GM21825 (cell line): ENCODE measurements around the gene RALGAPB.
"Not testable (repeated sequence)": the region's sequence is repeated elsewhere in the genome, so short reads cannot be mapped to it uniquely, and the experiment has no call there.

Experiments used
- ATAC-seq: cut with Tn5 transposase; IDR thresholded peaks from one replicate; pipeline ENCODE4 v1.9.1; 2021; ENCODE audit warnings: mild to moderate bottlenecking, moderate library complexity; ENCODE audit not compliant: unreplicated experiment

Gene RALGAPB

GRCh38 chr20:38446441-38447209, 26.0 kb upstream of the RALGAPB start:
- peak; percentile 68 for ATAC-seq

- no peak for ATAC-seq
Observed at GRCh38 chr20:38447251-38447661, 25.4 kb upstream of the RALGAPB start.

GRCh38 chr20:38447931-38448675, 24.5 kb upstream of the RALGAPB start:
- ATAC-seq = no peak

- no peak for ATAC-seq
Observed at GRCh38 chr20:38449046-38449445, 23.6 kb upstream of the RALGAPB start.

DNA sequence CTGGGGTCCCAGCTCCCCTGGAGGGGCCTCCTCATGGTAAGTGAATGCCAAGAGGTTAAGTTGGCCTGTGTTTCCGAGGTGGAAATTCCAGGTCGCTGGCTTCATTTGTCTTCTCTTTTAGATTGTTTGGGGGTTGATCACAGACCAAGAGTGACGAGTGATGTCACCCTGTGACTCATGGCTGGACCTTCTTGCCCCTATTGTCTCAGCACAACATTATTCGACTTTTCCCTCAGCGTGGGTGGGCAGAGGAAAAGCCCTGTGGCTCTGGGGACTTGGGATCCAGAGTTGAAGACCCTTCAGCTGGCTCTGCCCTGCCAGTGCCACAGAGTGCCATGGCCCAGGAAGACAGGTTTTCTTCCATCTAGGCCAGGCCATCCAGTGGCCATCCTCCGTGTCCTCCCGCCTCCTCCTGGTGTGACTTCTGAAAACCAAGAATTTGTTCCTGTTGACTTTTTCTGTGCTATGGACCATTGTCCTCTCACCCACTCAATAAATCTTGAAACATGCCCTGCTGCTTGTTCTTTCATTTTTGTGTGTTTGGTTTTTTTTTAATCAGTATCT, 22.1 kb upstream of the RALGAPB start:
- ATAC-seq = no peak

- no peak for ATAC-seq
Observed at GRCh38 chr20:38452880-38453624, 19.6 kb upstream of the RALGAPB start.

GRCh38 chr20:38453941-38454340, 18.7 kb upstream of the RALGAPB start:
- peak; percentile 74 for ATAC-seq

GRCh38 chr20:38454556-38455473, 17.8 kb upstream of the RALGAPB start:
- ATAC-seq = no peak

GRCh38 chr20:38458314-38458713, 14.3 kb upstream of the RALGAPB start:
- no peak for ATAC-seq

DNA sequence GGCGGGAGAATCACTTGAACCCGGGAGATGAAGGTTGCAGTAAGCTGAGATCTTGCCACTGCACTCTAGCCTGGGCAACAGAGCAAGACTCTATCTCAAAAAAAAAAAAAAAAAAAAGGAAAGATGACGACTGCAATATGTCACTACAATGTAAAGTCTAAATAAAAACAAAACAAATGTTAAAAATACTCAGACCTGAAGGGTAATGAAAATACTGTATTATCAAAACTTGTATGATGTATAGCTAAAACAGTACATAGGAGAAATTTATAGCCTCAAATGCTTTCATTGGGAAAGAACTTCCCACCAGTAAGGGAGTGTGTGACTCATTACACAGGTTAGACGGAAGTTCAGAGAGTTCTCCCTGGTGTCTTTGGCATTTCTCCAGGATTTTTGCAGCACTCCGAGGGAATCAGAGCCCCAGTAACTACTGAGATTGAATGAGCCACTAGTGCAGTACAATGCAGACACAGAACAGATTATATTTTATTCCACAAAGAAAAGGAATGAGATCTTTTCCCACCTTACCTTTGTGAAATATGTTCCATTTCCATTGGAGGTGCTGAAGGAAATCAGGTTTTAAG, 12.5 kb upstream of the RALGAPB start:
- no peak for ATAC-seq

- not testable (repeated sequence) for ATAC-seq
Observed at GRCh38 chr20:38460631-38461030, 12.0 kb upstream of the RALGAPB start.

DNA sequence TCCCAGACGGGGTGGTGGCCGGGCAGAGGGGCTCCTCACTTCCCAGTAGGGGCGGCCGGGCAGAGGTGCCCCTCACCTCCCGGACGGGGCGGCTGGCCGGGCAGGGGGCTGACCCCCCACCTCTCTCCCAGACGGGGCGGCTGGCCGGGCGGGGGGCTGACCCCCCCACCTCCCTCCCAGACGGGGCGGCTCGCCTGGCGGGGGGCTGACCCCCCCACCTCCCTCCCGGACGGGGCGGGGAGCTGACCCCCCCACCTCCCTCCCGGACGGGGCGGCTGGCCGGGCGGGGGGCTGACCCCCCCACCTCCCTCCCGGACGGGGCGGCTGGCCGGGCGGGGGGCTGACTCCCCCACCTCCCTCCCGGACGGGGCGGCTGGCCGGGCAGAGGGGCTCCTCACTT, 11.5 kb upstream of the RALGAPB start:
- ATAC-seq = not testable (repeated sequence)

DNA sequence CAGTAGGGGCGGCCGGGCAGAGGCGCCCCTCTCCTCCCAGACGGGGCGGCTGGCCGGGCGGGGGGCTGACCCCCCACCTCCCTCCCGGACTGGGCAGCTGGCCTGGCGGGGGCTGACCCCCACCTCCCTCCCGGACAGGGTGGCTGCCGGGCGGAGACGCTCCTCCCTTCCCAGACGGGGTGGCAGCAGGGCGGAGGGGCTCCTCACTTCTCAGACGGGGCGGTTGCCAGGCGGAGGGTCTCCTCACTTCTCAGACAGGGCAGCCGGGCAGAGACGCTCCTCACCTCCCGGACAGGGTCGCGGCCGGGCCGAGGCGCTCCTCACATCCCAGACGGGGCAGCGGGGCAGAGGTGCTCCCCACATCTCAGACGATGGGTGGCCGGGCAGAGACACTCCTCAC, 11.1 kb upstream of the RALGAPB start:
- ATAC-seq = not testable (repeated sequence)

GRCh38 chr20:38466171-38466570, 6.5 kb upstream of the RALGAPB start:
- no peak for ATAC-seq

GRCh38 chr20:38466983-38467382, 5.7 kb upstream of the RALGAPB start:
- ATAC-seq = no peak

GRCh38 chr20:38471245-38471644, 1.4 kb upstream of the RALGAPB start:
- ATAC-seq = no peak

DNA sequence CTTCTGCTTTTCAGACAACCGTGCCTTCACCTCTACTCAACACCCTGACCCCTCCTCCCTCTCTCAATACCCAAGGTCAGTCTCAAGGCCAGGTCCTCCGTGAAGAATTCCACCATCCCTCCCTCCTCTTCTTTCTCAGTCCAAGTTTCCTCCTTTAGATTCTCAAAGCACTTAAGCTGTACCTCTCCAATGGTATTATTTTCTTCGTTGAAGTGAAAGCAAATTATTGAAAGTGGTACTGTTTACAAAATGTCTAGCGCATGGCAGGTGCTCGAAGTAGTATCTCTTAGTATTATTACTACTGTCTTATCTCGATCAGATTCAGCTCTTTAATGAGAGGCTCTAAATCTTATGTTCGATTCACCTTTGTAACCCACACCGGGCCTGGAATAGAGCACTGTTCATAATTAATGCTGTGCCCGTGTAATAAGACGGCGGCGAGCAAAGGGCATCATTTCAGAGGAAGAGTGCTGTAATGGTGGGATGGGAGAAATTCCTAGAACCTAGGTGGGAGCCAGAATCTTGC, 593 bp upstream of the RALGAPB start:
- no peak for ATAC-seq

DNA sequence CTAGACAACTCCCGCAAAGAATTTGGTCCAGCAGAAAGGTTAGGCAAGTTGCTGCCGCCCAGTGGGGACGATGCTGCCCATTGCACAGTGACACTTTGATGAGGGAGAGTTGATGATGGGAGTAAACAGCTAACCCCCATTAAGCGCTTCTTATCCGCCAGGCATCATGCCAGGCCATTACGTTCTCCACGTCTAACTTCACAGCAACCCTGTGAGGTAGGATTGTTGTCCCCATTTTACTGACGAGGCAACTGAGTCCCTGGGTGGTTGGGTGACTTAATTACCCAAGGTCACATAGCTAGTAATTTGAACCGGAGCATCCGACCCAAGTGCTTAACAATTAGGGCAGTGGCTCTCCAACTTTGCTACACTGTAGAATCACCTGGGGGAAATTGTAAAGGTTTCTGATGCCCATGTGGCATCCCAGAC, 738 bp downstream of the RALGAPB start:
- ATAC-seq = peak; percentile 3

DNA sequence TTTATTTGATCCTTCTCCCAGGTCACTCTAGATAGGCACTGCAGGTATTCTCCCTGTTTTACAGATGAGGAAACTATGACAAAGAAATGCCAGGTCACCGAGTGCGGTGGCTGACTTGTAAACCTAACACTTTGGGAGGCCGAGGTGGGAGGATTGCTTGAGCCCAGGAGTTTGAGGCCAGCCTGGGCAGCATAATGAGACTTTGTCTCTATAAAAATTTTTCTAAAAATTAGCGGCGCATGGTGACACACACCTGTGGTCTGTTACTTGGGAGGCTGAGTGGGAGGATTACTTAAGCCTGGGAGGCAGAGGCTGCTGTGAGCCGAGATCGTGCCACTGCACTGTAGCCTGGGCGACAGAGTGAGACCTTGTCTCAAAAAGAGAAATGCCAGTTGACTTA, 5.1 kb downstream of the RALGAPB start:
- ATAC-seq = no peak

GRCh38 chr20:38479596-38479995, 7.0 kb downstream of the RALGAPB start:
- no peak for ATAC-seq
